HG03280 (cell line): Measurements from ENCODE around the gene SEC63.
"Not testable (repeated sequence)": the region's sequence is repeated elsewhere in the genome, so short reads cannot be mapped to it uniquely, and the experiment has no call there.

Experiments
- ATAC-seq: cut with Tn5 transposase; IDR thresholded peaks from one replicate; pipeline ENCODE4 v1.9.1; 2021; ENCODE audit warnings: mild to moderate bottlenecking, moderate library complexity; ENCODE audit not compliant: unreplicated experiment

The SEC63 gene

GRCh38 chr6:107866606-107867301, 91.3 kb downstream of the SEC63 start:
- no peak for ATAC-seq

DNA sequence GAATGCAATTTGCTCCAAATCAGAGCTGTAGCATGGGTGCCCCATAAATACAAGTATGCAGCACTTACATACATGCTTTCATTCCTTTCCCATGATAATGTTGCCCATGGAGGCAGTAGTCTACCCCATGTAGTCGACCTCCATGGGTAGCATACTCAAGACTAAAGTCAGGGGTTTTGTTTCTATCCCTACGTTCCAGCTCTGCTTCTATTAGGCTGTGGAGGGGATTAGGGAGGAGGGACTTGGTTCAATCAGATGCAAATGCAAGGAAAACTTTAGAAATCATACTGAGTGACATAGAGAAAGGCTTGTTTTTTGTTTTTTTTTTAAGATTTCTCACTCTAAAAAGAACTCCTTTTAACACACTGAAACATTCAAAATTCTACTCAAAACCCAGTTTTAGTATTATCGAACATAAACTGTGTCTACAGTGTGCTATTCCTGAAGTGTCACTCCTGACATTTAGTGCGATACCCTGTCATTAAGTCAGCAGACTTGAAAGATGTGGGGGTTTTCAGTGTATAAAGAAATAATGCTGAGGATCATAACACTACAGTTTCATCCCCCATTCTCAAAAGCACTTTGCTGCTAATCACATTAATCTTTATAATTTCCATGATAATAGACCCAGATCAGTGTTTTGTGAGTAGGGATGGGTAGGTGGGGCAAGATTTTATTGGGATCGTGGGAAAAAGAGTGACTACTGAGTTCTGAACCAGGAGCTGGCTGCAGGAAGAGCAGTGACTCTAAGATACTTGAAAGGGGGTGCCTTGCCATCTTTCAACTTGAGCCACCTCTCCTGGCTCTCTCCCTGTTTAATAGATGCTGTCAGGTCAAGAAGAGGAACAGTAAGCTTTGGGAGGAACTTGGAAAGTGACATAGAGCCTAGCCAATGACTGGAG, 93.5 kb downstream of the SEC63 start:
- no peak for ATAC-seq

DNA sequence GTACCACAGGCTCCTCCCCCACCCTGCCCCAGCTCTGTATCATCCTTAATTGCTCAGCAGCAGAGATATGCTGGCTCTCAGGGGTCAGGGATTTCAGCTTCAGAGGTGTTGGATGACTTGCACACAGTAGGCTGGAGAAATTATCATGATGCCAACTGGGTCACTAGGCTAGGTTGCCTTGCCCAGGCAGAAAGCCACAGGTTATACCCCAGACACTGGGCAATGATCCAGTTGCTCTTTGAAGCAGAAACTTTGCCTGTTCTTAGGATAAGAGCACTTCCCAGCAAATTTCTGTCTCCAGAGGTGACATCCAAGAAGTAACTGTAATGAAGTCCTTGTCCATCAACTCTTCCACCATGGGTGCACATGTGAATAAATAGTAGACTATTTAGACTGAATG, 95.6 kb downstream of the SEC63 start:
- no peak for ATAC-seq

- not testable (repeated sequence) for ATAC-seq
Measured at GRCh38 chr6:107860963-107861362, 97.0 kb downstream of the SEC63 start.

DNA sequence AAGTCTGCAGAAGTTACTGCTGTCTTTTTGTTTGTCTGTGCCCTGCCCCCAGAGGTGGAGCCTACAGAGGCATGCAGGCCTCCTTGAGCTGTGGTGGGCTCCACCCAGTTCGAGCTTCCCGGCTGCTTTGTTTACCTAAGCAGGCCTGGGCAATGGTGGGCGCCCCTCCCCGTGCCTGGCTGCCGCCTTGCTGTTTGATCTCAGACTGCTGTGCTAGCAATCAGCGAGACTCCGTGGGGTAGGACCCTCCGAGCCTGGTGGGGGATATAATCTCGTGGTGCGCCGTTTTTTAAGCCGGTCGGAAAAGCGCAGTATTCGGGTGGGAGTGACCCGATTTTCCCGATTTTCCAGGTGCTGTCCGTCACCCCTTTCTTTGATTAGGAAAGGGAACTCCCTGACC, 97.9 kb downstream of the SEC63 start:
- not testable (repeated sequence) for ATAC-seq

- no peak for ATAC-seq
Measured at GRCh38 chr6:107853230-107853629, 104.8 kb downstream of the SEC63 start.

- no peak for ATAC-seq
Measured at GRCh38 chr6:107849325-107849724, 108.7 kb downstream of the SEC63 start.

DNA sequence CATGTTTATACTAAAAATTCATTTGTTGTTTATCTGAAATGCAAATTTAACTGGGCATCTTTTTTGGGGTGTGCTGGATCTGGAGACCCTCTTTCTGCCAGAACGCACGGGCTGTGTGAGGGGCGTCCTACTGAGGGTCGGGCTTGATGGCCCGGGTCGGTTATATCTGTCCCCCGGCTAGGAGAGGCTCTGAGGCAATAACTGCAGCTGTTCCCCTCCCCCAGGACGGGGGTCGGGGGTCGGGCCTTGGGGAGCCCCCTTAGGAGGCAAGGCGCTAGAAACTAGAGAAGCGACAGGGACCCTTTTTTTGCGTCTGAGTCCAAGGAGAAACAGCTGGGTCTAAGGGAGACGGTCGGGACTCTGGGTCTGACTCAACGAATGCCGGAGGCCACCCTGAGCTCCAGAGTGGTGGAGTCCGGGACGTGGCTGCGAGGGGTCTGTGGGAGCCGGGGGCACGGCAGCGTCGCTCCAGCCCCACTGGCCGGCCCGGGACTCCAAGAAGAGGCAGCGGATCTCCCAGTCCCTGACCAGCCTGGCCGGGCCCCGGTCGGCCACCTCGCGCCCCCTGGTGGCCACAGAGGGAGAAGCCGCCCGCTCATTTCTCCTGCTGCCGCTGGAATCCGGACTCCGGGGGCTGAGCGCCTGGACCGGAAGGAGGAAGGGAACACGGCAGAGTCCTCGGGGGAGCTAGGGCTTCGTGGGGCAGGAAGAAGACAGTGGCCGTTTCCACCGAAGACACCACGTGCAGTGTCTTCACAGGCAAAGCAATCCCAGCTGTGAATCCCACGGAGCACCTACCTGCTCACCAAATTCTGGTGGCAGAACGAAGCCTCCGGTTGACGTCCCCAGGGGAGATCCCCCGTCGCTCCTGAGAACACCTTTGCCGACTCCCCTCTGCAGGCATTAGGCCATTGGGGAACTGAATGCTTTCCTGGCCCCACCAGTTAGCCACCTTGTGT, 109.9 kb downstream of the SEC63 start:
- peak; percentile 68 for ATAC-seq

DNA sequence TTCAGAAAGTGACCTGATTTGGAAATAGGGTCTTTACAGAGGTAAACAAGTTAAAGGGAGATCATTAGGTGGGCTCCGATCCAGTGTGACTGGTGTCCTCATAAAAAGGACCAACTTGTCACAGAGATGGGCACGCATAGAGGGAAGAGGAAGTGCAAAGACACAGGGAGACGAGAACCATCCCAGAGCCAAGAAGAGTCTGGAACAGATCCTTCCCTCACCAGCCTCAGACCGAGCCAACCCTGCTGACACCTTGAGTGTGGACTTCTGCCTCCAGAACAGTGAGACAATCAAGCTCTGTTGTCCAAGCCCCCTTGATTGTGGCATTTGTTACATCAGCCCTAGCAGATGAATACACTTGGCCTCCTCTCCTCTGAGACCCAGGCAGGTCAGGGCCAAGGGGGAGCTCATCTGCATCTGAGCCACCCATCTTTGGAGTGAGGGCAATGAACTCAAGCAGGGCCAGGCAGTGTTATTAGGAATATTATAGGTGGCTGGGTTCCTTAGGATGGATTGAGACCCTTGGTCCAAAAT, 111.7 kb downstream of the SEC63 start:
- no peak for ATAC-seq

DNA sequence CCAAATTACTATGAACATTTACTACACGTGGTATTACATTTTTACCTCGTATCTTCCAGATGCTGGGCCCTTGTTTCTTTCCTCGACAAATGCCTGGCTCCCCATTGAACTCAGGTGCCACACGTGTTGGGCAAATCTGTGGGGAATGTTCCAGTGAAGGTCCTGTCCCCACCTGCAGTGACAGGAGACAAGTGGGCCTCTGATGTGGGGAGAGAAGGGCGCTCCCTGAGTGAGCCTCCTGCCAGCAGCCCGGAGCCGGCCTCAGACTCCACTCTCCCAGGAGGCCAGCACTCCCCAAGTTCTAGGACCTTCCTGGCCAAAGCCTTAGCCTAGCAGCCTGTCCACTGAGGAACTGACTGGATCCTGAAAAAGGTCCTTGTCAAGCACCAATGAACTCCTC, 112.2 kb downstream of the SEC63 start:
- no peak for ATAC-seq

DNA sequence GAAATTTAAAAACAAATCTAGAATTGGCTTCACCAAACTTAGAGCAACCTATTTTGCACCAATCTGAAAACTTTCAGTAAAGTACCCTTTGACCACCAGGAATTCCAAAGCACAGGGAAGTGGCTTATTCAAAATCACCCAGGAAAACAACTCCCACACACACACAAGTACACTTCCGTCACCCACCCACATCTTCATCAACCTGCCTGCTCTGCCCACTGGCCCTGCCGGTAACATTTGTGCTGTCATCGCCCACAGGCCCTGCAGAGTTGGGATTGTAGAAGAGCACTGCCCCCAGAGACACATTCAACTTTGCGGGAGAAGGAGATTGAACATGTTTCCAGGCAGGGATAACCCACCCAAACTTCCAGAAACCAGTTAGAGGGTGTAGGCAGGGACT, 114.6 kb downstream of the SEC63 start:
- no peak for ATAC-seq

DNA sequence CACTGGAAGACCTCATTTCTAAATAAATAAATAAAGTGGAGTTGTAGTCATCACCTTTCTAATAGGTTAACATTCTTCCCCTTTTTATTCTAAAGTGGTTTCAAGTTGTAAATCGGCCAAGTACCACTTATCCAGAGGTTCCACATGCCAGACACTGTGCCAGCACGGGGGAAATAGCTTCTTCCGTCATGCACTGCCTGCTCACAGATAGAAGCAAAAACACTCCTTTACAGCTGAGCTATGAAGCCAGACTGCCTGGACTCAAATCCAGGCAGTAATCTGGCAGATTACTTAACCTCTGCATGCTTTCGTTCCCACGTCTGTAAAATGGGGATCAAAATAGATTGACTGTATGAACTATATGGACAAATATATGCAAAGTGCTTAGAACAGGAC, 116.7 kb downstream of the SEC63 start:
- no peak for ATAC-seq

DNA sequence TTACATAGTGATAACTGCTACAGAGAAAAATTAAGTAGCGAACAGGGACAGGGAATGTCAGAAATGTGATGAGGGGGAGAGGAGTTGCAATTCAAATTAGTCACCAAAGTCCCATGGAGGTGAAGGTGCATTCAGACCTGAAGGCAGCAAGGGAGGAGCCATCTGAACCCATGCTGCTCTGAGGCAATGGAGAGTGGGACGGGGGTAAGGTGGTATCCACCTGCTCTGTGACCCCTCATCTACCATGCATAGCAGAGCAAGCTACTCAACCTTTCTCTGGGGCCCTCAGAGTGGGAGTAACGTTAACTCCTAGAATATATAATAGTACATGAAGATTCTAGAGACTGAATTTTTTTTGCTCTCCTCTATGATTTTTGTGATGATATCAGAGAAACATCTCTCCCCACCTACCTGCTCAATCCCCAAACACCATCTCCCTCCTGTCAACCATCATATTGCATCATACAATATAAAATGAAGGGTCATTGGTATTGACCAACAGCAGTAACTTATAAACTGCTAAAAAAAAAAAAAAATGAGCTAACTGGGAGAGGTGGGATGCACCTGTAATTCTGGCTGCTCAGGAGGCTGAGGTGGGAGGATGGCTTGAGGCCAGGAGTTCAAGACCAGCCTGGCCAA, 117.3 kb downstream of the SEC63 start:
- no peak for ATAC-seq

DNA sequence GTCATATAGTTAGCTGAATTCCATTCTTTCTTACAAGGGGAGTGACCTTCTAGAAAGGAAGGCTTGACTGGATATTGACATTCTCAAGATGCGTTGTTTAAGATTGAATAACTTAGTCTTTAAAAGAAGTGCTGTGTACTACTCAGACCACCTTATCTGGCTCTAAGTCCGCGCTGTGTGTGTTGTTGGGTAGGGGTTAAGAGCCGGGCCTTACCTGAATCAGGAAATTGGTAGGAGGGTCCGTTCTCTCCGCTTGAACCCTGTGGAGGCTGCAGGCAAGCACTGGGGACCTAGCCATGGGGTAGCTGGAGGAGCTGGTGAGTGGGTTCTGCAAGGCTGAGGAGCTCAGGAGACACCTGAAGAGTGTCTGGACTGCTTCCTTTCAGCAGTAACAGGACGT, 124.9 kb downstream of the SEC63 start:
- ATAC-seq = no peak

DNA sequence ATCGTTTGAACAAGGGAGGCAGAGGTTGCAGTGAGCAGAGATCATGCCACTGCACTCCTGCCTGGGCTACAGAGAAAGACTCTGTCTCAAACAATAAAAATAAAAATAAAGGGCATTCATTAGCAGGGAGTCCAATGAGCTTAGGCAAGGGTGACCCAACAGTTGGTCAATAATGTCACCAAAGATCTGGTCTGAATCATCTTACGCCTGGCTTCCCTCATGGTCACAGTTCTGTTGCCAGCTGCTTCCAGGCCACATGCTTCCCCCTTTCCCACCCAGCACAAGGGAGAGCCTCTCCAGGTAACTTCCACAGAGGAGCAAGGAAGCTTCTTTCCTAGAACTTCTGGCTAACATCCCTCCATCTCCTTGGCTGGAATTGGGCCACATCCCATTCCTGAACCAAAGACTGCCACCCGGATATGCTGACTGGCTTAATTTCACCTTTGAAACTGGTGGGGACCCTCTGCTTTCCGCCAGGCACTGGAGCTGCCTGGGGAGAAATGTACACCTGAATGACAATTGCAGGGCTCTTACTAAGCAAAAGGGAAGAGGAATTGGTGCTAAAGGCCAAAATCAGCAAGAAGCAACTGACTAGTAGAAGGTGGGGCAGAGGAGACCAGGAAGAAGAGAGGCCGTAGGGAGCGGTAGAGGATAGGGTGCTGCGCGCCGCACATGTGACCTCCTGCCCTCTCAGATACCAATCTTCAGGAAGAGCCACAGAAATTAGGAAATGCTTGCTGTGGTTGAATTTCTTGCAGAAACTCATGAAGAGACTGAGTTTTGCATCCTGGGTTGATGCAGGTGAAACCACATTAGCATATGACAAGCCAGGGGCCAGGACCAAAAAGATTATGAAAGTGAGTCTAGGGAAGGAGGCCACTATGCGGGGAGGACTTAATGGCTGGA, 125.6 kb downstream of the SEC63 start:
- no peak for ATAC-seq

- ATAC-seq = no peak
Measured at GRCh38 chr6:107830060-107830459, 127.9 kb downstream of the SEC63 start.

DNA sequence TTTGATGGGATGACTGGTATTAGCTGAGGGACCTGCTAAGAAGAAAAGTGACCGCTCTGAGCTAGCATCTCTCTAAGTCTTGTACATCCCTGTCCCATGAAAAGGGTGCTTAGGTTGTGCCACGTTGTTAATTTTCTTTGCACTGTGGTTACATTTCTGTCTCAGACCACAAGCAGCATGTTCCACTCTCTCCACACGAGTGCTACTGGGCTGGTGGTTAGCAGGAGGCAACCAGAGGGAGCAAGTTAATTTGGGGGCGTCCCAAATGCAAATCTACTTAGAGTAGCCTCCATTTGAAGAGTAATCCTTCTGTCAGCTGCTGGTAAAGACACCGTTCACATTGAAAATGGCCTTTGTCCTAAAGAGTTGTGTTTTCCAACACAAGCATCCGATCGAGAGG, 130.5 kb downstream of the SEC63 start:
- ATAC-seq = no peak

- ATAC-seq = no peak
Measured at GRCh38 chr6:107823047-107823557, 134.9 kb downstream of the SEC63 start.
